Left kidney (tissue), 2 donors: ENCODE data around the gene PFDN6. TPM values are rescaled to one million over a fixed set of nuclear protein-coding genes. Genes with fewer than 3 reads are reported as not detected.

Experiments used
- DNase-seq: peaks from one replicate; pipeline ENCODE4 v3.0.0-alpha.2; 2013
- polyA plus RNA-seq: library from polyadenylated mRNA; unstranded; fragments of 120-200 nt; gene quantifications from one replicate; pipeline ENCODE4 v1.2.1, GENCODE V29; 2013; ENCODE audit not compliant: insufficient read length

The PFDN6 gene
- polyA plus RNA-seq, 1 donor, result 65.4 TPM

DNA sequence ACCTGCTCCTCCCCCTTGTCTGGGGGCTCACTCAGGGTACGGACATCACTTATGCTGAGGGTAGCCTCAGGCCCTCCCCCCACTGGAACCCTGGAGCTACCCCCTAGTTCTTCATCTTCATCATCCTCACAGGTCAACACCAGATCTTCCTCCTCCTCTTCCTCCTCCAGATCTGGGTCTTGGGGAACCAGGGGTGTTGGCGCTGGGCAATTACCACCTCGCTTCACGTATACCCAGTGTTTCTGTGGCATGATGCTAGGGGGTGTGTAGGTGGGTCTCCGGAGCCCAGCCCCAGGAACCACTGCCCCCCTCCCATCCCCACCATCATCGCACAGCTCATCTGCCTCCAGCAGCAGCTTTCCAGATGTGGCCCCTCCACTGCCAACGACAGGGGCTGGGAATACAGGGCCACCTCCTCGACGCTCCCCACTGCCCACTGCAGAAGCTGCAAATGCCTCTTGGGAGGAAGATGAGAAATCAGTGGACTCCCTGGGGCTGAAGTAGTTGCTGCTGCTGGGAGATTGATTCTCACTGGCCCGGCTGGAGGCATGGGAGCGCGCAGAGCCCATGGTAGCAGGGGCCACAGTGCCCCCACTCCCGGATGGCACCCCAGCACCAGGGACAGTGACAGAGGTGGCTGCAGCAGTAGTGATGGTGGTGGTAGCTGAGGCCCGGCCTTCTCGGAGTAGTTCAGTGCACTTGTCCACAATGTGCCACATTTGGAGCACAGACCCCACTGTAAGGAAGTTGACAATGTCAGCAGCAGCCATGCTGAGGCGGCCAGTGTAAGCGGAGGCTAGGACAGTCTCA, 26.6 kb downstream of the PFDN6 start:
- DNase-seq, result no peak

DNA sequence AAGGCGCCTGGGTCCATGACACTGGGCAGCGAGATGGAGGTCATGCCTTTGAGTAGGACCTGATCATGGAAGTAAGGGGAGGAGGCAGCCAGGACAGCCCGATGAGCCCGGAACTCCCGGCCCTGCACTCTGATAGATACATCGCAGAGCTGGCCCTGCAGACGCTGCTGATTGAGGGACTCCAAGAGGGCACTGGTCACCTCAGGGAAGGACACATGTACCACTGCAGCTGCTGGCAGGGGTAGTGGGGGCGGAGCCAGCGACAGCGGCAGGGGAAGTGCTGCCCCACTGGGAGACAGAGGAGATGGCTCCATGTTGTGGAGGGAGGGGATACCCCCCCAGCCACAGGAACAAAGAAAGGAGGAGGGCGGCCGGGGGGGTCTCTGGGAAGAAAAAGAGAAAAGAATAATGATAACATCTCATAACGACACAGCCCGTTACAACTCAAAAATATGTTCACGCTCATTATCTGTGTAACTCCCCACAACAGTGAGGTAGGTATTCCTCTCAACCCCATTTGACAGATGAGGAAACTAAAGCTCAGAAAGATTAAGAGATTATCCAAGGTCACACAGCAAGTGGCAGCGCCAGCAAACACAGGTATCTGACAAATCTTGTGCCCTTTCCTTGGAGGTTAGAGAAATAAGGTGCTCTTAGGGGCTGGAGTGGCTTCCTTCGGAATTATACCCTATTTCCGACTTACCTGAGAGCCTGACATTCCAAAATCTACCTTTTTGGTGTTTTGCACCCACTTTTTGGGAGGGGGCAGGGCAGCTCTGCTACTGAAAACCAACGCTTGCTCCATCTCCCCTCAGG, 27.4 kb downstream of the PFDN6 start:
- DNase-seq, result no peak

DNA sequence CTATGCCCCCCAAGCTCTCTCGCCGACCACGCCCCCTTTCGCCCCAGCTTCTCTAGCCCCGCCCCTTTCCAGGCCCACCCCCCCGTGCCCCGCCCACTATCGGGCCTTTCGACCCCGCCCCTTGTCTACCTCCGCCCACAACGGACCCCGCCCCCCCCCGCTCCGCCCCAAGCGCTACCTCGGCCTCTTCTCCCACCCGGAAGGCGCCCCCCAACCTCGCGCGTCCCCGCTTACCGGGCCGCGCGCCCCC, 27.9 kb downstream of the PFDN6 start:
- DNase-seq, result no peak

DNA sequence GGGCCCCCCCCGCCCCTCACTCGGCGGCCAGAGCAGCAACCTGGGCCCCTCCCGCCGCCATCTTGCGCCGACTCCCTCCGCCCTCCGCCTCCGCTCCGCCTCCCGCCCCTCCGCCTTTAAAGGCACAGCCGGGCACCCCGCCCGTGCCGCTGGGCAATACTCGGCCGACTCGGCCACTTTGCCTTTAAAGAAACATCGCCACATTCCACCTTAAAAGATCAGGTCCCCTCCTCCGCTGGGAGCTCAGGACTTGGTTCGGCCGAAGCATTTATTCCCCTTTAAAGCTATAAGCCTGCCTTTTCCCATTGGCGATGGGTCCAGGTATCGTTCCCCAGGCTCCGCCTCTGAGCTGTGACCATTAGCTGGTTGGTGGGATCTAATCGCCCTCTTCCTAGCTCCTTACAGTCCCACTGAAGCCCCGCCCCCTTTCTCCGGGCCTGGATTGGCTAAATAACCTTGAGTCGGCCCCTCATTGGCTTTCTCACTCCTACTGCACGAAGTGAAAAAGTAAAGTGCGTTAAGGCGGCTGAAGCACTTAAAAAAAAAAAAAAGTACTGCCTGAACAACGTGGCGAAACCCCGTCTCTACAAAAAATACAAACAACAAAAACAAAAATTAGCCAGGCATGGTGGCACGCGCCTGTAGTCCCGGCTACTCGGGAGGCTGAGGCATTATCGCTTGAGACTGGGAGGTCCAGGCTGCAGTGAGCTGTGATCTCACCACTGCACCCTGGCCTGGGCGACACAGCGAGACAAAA, 28.4 kb downstream of the PFDN6 start, which contains the start of gene ZBTB22:
TSS of gene ZBTB22 (minus strand) at position 76 of the 757 bp plus-strand sequence. CDS start 828 bp downstream, outside the sequence.
- peak; percentile 100 for DNase-seq

DNA sequence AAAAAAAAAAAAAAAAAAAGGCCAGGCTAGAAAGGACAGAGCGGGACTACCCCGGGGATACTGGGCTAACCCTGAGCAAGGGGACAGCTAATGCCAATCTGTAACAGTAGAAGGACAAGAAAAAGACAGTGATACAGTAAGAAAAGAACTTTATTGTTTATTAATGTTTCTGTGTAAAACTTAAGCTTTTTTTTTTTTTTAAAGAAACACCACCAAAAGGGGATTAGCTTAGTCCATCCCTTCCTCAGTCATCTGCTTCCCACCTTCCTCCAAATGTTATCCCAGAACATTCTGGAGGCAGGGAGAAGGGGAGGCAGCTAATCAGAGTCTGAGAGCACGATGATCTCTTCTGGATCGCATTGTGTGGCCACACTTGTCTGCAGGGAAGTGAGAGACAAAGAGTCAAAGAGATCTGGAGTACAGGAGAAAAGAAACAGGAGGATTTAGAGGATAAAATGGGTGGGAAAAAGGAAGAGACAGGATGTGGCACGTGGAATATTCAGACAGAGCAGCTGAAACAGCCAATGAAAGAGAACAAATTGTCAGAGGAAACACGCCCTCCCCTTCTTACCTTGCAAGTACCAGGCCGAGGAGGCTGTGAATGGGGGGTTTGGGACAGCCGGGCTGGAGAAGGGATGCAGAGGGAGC, 29.1 kb downstream of the PFDN6 start:
- DNase-seq, result no peak

DNA sequence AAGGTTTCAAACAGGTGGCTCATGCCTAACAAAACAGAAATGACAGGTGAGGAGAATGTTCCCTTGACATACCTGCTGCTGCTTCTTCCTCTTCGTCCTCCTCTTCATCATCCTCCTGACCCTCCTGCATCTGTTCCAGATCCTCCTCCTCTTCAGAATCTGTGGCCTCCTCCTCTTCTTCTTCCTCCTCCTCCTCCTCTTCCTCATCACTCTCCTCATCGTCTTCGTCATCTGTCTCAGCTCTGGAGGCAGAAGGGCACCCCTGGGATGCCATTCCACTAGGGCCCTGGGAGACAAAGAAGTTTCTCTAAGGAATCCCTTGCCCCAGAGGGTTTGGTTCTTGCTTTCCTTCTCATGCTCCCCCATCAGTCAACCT, 30.5 kb downstream of the PFDN6 start:
- no peak for DNase-seq

DNA sequence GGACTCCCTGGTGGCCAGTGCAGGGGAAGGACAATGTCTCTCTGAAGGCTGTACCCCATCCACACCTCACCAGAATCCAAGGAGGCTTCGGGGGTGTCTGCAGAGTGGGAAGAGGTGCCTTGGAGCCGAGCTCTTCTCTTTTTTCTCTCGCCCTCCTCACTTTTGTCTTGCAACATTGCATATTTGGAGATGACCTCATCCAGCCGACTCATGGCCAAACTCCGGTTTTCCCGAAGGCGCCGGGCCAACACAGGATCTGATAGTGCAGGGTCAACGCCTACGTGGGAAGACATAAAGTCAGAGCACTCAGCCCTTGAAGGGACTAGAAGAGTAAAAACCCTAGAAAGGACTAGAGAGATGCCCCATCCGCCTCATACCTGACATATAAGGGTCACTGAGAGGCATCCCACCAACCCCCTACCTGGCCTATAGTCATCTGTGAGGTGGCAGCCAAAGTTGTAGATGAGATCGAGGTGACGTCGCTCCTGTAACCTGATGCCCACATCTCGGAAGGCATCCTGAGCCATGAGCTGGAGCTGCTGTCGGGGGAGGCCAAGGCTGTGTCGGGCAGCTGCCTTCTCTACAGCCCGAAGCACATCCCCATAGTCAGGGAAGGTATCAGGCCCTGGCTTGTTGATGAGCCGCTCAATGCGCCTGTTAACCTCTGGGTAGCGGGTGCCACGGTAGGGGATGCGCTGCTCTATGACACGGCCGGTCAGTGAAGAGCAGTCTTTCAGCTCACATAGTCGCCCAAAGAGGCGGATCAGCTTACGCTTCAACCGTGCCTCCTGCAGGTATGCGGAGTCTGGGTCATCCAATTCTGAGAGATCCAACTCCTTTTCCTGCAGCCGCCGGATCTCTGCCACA, 31.1 kb downstream of the PFDN6 start:
- no peak for DNase-seq

DNA sequence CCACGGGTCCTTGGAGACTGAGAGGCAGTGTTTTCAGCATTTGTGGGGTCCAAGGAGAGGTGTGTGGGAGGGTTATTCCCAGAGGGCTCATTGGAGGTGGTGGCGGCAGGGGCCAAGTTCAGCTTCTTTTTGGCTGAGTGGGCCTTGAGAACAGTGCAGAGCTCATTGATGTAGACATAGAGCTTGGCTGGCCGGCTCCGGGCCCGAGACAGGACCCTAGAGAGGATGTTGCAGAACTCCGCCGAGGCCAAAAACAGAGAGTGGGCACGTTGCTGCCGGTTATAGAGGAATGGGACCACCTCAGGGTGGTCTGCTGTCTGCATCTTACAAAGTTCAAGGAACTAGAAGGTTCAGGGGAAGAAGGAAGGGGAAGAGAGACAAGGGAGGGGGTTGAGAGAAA, 31.8 kb downstream of the PFDN6 start:
- DNase-seq, result no peak

DNA sequence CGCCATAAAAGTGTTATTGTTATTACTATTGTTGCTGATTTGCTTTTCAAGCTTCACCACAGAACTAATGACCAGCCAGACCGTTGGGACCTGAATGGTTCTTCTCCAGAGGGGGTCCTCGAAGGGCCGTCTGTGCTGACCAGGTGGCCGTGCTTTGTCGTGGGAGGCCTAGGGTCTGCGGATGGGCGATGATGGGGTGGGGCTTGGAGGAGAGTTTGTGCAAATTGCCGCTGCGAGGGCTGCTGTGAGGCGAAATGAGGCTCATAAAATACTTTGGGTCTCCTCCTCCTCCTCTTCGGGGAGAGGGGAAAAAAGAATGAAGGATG, 34.2 kb downstream of the PFDN6 start:
- DNase-seq, result no peak

DNA sequence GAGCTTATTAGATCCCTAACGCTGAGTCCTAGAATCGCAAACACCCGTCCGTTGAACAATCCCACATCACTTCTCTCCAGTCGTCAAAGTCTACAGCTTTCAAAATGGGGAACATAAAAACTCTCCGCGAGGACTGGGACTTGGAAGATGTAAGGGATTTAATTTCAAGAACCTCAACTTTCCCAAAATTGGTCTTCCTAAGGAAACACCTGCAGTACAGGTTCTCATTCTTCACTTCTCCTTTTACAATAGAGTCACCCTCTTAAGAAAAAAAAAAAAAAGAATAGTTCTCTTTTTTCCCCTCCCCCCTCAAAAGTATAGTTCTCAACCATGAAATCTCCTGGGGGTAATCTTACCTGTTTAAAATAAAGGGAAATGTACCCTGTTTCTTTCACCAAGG, 34.7 kb downstream of the PFDN6 start:
- DNase-seq, result no peak

DNA sequence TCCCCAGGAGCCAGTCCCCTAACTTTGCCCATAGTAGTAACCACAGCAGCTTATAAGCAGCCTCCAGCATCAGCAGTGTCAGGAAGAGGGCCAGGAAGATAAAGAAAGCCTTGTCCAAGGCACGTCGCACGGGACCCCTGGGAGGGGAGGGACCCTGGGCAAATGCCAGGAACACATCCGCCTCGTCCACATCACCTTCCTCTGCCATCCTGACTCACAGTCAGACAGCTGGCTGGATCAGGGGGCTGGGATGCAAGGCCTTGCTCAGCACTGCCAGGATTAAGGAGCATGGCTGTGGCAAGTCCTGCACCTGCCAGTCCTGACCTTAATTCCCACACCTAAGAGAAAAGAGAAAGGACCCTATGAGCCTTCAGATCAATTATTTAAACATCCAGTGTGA, 39.7 kb downstream of the PFDN6 start:
- DNase-seq, result no peak

DNA sequence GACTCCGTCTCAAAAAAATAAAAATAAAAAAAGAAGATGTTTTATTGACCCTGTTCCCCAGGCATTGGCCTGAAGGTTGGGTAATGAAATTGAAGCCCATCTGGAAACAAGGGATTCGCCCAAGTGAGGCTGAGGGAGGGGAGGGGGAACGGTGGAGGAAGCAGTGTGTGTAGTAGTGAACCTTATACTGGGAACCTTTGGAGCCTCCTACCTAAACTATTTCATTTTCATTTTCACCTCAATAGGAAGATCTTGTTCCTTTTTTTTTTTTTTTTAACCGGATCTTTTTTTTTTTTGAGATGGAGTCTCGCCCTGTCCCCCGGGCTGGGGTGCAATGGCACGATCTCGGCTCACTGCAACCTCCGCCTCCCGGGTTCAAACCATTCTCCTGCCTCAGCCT, 41.3 kb downstream of the PFDN6 start:
- DNase-seq, result no peak

DNA sequence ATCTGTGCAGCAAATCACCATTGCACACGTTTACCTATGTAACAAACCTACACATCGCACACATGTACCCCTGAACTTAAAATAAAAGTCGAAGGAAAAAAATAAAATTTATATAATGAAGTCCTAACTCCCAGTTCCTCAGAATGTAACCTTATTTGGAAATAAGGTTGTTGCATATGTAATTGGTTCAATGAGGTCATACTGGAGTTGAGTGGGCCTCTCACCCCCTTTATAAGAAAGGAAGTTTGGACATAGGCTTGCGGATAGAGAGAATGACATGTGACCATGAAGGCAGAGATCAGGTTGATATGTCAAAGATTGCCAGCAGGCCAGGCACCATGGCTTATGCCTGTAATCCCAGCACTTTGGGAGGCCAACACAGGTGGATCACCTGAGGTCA, 44.3 kb downstream of the PFDN6 start:
- no peak for DNase-seq

DNA sequence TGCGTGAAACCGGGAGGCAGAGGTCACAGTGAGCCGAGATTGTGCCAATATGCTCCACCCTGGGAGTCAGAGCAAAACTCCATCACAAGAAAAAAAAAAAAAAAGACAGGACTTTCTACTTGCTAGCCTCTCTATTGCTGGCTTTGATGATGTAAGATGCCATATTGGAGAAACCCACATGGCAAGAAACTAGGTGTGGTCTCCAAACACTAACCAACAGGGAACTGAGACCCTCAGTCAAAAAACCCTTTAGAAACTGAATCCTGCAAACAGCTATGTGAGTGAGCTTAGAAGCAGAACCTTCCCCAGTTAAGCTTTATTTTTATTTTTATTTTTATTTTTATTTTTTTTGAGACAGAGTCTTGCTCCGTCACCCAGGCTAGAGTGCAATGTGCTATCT, 46.5 kb downstream of the PFDN6 start:
- no peak for DNase-seq

DNA sequence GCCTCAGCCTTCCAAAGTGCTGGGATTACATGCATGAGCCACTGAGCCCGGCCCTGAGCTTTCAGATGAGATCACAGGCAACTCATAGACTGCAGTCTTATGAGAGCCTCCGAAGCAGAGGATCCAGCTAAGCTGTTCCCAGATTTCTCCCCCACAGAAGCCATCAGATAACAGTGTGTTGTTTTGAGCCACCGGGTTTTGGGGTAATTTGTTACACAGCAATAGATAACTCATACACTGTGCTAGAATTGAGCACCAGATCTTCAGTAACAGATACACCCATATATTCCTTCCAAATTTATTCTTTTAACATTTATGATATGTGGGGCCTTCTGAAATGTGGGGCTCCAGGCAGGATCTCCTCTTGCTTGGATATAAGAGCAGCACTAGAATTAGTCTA, 47.1 kb downstream of the PFDN6 start:
- no peak for DNase-seq

DNA sequence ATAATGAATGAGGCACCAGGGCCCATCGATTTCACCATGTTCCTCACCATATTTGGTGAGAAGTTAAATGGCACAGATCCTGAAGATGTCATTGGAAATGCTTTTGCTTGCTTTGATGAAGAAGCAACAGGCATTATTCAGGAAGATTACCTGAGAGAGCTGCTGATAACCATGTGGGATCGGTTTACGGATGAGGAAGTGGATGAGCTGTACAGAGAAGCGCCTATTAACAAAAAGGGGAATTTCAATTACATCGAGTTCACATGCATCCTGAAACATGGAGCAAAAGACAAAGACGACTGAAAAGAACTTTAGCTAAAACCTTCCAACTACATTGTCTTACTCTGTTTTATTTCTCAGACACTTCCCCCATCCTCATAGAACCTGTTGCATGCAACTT, 49.8 kb downstream of the PFDN6 start:
- DNase-seq, result no peak

Other genes starting within 250 kb of the PFDN6 start
- 20.2 TPM for gene HLA-DPA1, start 216.0 kb upstream of the PFDN6 start, polyA plus RNA-seq
- 13.5 TPM for gene HLA-DPB1, start 213.6 kb upstream of the PFDN6 start, polyA plus RNA-seq
- 5.9 TPM for gene COL11A2, start 97.1 kb upstream of the PFDN6 start, polyA plus RNA-seq
- gene RXRB, start 88.9 kb upstream of the PFDN6 start, polyA plus RNA-seq, result 65.6 TPM
- 115 TPM for gene SLC39A7, start 88.7 kb upstream of the PFDN6 start, polyA plus RNA-seq
- gene HSD17B8, start 84.9 kb upstream of the PFDN6 start, polyA plus RNA-seq, result 23.9 TPM
- gene RING1, start 81.1 kb upstream of the PFDN6 start, polyA plus RNA-seq, result 53.4 TPM
- 100 TPM for gene VPS52, start 17.7 kb upstream of the PFDN6 start, polyA plus RNA-seq
- gene RPS18, start 17.5 kb upstream of the PFDN6 start, polyA plus RNA-seq, result 2,698 TPM
- gene B3GALT4, start 12.5 kb upstream of the PFDN6 start, polyA plus RNA-seq, result 4.0 TPM
- gene WDR46, start 362 bp upstream of the PFDN6 start, polyA plus RNA-seq, result 59.7 TPM
- 119 TPM for gene RGL2, start 9.3 kb downstream of the PFDN6 start, polyA plus RNA-seq
- 37.6 TPM for gene TAPBP, start 24.5 kb downstream of the PFDN6 start, polyA plus RNA-seq
- gene ZBTB22, start 28.1 kb downstream of the PFDN6 start, polyA plus RNA-seq, result 20.9 TPM
- 59.0 TPM for gene DAXX, start 33.4 kb downstream of the PFDN6 start, polyA plus RNA-seq
- 62.9 TPM for gene KIFC1, start 102.2 kb downstream of the PFDN6 start, polyA plus RNA-seq
- gene PHF1, start 121.4 kb downstream of the PFDN6 start, polyA plus RNA-seq, result 68.8 TPM
- gene CUTA, start 128.5 kb downstream of the PFDN6 start, polyA plus RNA-seq, result 211 TPM
- gene SYNGAP1, start 130.5 kb downstream of the PFDN6 start, polyA plus RNA-seq, result 40.9 TPM
- 16.4 TPM for gene ZBTB9, start 165.0 kb downstream of the PFDN6 start, polyA plus RNA-seq